Activated CD4-positive, alpha-beta T cell treated with anti-CD3 and anti-CD28 coated beads, Interleukin-2, amount 50 U/mL, for 1 hour (primary cell): Measurements from ENCODE around the gene CEACAM3.

Source experiments
- DNase-seq: peaks from one replicate; pipeline ENCODE4 v3.0.0-alpha.2; 2020

Gene CEACAM3

GRCh38 chr19:41793414-41793727 is 3.0 kb upstream of the CEACAM3 start:
- no peak for DNase-seq

- peak; percentile 55 for DNase-seq
Measured at GRCh38 chr19:41795031-41795461, 1.3 kb upstream of the CEACAM3 start.

- DNase-seq, result no peak
Measured at GRCh38 chr19:41796901-41797300, 514 bp downstream of the CEACAM3 start.

GRCh38 chr19:41799444-41800000 is 3.1 kb downstream of the CEACAM3 start:
- no peak for DNase-seq

DNA sequence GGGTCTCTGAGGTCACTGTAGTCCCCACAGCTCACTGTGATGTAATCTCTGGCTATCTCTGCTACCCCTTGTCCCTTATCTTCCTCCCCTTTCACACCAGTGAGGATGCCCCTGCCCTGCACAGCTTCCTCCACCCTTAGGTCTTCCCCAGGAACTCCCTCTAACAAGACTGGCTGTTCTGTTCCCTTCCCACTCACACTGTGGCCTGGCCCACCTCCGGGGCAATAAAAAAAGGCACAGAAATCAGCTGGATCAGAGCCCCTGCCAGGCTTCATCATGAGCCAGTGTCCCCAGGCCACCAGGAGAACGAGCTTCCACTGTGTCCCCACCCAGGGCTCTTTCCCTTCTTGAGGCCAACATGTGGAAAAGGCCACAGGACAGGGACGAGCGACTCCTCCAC is 4.6 kb downstream of the CEACAM3 start:
- DNase-seq, result no peak

DNA sequence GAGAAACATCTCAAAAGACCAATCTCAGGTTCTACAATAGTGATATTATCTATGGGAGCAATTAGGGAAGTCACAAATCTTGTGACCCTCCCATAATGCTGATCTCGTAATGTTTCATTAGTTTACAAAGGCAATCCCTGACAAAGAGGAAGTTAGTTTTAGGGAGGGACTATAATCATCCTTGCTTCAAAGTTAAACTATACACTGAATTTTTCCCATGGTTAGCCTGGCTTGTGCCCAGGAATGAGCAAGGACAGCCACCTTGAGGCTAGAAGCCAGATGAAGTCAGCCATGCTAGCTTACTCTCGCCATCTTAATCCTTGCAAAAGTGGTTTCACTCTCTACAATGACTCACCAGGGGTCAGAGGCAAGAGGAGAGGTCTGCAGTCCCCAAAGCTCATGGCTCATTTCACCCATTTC is 5.4 kb downstream of the CEACAM3 start:
- no peak for DNase-seq

DNA sequence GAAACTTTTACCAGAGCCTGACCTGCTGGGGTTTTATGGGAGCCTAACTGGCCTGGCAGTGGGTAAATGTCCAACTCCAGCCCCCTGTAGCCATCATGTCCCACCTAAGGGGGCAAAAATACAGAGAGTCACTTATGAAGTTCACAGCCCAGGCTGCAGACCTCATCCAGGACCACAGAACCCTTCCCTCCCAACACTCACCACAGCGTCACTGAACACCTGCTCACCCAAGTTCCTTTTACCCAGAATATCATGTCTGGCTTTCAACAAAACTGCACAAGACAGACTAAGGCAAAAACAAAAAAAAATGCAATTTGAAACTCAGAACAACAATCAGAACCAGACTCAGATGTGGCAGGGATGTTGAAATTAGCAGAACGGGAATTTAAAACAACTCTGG is 6.4 kb downstream of the CEACAM3 start:
- no peak for DNase-seq

GRCh38 chr19:41804336-41804735 is 7.9 kb downstream of the CEACAM3 start:
- DNase-seq, result no peak

DNA sequence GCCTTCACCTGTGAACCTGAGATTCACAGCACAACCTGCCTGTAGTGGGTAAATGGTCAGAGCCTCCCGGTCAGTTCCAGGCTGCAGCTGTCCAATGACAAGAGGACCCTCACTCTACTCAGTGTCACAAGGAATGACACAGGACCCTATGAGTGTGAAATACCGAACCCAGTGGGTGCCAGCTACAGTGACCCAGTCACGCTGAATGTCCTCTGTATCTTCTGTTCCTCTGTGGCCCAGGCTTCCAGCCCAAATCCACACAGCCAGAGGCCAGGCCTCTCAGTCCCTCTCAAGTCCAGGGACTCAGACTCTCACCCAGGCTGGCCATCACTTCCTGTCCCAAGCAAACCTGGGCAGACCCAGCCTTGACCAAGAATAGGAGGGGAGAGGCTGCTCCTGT is 10.8 kb downstream of the CEACAM3 start:
- DNase-seq, result no peak

DNA sequence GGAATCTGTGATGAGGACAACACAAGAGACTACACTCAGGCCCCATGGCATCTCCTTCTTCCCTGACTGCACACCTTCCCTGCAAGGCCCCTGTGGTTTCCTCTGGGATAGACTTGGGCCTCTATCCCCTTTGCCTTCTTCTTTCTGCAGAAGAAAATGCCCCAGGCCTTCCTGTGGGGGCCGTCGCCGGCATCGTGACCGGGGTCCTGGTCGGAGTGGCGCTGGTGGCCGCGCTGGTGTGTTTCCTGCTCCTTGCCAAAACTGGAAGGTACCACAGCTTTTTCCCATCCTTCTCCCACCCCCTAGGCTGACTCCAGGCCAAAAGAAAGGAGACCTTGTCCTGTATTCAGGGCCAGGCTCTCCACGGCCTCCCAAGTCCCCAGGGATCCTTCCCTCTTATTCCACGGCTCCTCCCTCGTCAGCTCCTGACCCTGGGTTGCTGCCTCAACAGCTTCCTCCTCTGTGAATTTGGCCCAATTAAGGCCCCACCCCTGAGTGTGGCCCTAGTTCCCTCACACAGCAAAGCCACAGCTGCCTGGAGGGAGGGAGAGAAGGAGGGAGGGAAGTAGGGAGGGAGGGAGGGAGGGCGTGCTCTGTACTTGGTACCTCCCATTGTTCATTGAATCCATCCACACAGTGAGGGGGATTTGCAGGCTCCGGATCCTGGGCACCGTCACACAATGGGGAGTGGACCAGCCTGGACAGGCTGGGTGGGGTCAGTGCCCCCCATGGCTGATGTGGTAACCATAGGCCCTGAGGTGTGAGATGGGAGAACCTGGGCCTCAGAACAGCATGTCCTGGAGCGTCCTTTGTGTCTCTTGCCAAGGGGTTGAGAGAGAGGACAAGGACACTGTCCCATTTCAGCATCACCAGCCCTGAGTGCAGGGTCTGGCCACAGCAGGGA is 12.5 kb downstream of the CEACAM3 start:
- DNase-seq, result no peak

GRCh38 chr19:41810301-41810700 is 13.9 kb downstream of the CEACAM3 start:
- DNase-seq, result no peak

- no peak for DNase-seq
Measured at GRCh38 chr19:41811036-41811435, 14.6 kb downstream of the CEACAM3 start.

GRCh38 chr19:41811981-41812380 is 15.6 kb downstream of the CEACAM3 start:
- no peak for DNase-seq

GRCh38 chr19:41813911-41814310 is 17.5 kb downstream of the CEACAM3 start:
- DNase-seq, result no peak

- DNase-seq, result no peak
Measured at GRCh38 chr19:41815301-41815700, 18.9 kb downstream of the CEACAM3 start.

DNA sequence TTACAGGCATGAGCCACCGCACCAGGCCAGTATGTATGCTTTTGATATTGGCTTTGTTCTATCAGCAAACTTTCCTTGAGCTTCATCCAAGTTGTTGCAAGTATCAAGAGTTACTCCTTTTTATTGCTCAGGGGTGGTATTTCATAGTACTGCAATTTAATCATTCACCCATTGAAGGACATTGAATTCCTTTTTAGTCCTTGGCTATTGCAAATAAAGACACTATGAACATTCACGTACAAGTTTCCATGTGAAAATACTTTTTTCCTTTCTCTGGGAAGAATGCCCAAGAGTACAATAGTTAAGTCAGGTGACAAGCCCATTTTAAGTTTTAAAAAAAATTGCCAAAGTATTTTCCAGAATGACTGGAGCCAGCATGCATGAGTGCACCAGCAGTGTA is 20.4 kb downstream of the CEACAM3 start:
- no peak for DNase-seq

DNA sequence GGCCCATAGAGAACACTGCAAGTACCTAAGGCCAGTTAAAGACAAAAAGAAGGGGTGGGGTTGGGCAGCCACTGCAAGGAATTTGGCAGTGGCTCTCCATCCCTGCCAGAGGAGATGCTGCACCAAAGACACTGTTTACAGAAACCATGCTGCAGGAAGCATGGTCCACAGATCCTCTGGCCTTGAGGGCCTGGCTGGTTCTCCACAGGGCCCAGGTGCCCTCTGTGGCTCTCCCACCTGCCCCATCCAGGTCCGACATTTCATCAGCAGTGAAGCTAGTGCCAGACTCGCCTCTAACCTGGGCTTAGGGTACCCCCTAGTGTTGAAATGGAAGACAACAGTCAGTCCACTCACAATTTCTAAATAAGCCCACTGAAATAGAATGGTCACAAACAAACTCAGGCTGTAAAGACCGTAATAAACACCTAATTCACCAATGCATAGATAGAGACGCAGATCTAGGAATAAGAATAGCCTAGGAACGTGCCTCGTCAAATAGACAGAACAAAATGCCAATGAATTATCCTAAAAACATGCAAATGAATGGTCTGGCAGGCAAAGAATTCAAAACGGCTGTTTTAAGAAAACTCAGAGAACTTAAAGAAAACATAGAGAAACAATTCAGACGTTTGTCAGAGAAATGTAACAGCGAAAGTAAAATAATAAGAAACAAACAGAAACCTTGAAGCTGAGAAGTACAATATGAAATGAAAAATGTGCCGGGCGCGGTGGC is 24.8 kb downstream of the CEACAM3 start:
- peak; percentile 17 for DNase-seq

DNA sequence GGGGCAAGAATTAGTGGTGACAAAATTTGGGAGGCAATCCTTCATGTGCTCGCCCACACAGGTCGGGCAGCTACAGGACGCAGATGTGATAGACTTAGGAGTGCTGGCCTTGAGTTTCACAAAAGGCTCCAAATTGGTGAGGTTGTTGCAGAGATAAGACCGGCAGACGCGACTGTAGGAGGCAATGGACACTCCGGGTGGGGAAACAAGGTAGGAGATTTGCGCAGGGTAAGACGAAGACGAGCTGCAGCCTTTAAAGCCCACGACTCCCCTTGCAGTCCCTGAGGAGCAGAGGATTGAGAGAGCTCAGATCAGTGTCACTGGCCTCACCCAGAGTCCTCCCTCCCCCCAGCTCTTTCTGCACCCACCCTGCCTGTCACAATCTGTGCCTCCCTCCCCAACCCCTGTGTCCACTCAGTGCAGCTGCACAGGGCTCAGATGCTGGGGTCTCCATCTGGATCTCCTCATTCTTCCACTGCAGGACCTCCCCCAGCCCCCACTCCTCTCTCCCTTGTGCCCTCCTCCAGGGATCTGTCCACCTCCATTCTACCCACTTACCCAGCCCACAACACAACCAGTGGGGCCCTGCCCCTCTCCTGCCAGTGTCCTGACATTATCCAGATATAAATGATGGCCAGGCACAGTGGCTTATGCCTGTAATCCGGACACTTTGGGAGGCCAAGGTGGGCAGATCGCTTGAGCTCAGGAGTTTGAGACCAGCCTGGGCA is 41.8 kb downstream of the CEACAM3 start:
- DNase-seq, result no peak

GRCh38 chr19:41839211-41839610 is 42.8 kb downstream of the CEACAM3 start:
- no peak for DNase-seq

- DNase-seq, result no peak
Measured at GRCh38 chr19:41843371-41843770, 47.0 kb downstream of the CEACAM3 start.

DNA sequence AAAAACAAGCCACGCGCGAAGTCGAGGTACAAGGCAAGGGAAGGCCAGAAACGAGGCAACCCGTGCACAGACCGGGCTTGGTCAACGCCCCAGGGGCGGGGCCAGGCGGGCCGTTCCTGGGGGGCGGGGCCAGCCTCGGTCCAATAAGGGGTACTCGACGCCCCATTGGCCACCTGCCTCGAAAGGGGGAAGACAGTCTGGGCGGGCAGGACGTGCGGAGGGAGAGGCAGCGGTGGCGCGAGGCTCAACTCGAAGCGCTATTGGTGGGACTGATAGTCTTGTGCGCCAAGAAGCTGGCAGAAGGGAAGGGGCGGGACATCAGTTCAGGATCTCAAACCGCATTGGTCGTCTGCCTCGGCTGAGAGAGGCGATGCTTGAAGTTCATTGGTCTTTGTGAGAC is 48.2 kb downstream of the CEACAM3 start, which contains the start of gene LYPD4:
LYPD4 (minus strand) TSS at position 83 of the 400 bp plus-strand sequence. CDS start 5,398 bp downstream, outside the sequence.
- no peak for DNase-seq

GRCh38 chr19:41845001-41845050 is 48.4 kb downstream of the CEACAM3 start, which contains the start of gene DMRTC2:
DMRTC2 (plus strand) TSS chr19:41845042; CDS start chr19:41847429, 2,387 bp downstream.
- DNase-seq, result no peak

GRCh38 chr19:41845051-41845590 is 48.7 kb downstream of the CEACAM3 start:
- no peak for DNase-seq
